Esophagus muscularis mucosa (tissue), 4 donors: ENCODE data around the gene NOD1. TPM values are rescaled to one million over a fixed set of nuclear protein-coding genes. Genes with fewer than 3 reads are reported as not detected.

Experiments used
- DNase-seq: peaks from one replicate; pipeline ENCODE4 v3.0.0-alpha.2; 2017; ENCODE audit errors: extremely low spot score
- H3K27ac ChIP-seq, 4 donors: fragments of 200-600 bp; sonication (generic); replicated peaks in 1 of 4; 1 replicate in 3 of 4; 2 replicates in 1 of 4; pipeline ENCODE4 v1.5.1; 2016 to 2019; ENCODE audit warnings: mild to moderate bottlenecking in 1 of 4
- H3K27me3 ChIP-seq, 4 donors: fragments of 200-600 bp; sonication (generic); one replicate each; pipeline versions ENCODE4 v1.5.1 to v1.6.0; 2016 to 2019
- H3K36me3 ChIP-seq, 4 donors: fragments of 200-600 bp; sonication (generic); one replicate each; pipeline ENCODE4 v1.5.1; 2016 to 2019
- H3K4me1 ChIP-seq, 4 donors: fragments of 200-600 bp; sonication (generic); one replicate each; pipeline ENCODE4 v1.5.1; 2016 to 2019
- H3K4me3 ChIP-seq, 4 donors: fragments of 200-600 bp; sonication (generic); 1 replicate in 2 of 4; 2 replicates in 2 of 4; pipeline ENCODE4 v1.5.1; 2016 to 2019; ENCODE audit warnings: mild to moderate bottlenecking in 4 of 4, moderate library complexity in 1 of 4
- H3K9me3 ChIP-seq, 4 donors: fragments of 200-600 bp; sonication (generic); 1 replicate in 3 of 4; 2 replicates in 1 of 4; pipeline ENCODE4 v1.5.1; 2016 to 2019
- EP300 ChIP-seq: sonication (generic); formaldehyde crosslinking; IDR thresholded peaks from one replicate; pipeline ENCODE4 v1.6.1; 2017; ENCODE audit warnings: antibody characterized with exemption
- POLR2A ChIP-seq: fragments of 450-650 bp; IDR thresholded peaks from one replicate; pipeline ENCODE4 v1.6.1; 2017; ENCODE audit warnings: antibody characterized with exemption, moderate library complexity, mild to moderate bottlenecking, low read depth
- POLR2AphosphoS5 ChIP-seq, 2 donors: sonication (generic); formaldehyde crosslinking; IDR thresholded peaks; one replicate each; pipeline ENCODE4 v1.6.1; 2017; ENCODE audit warnings: antibody characterized with exemption in 2 of 2
- WGBS: methylation state at CpG from one replicate; pipeline ENCODE4 v1.1.5; 2018; 5-methylcytosine and 5-hydroxymethylcytosine counted together
- intact Hi-C: fragments of 100-400 bp; cut with DNase I; formaldehyde crosslinking; loops from one replicate; pipeline ENCODE4 v1.15.1; 2023
- total RNA-seq, 4 donors: library from RNA; depleted of rRNA; stranded (reverse); fragments of >200 nt; gene quantifications; one replicate each; pipeline versions ENCODE4 v1.1.0 to v1.2.1, GENCODE V29; 2016
- TF ChIP-seq, protein P1 (sequence below), 3 experiments: fragments of 200-600 bp in 2 of 3; fragments of 450-650 bp in 1 of 3; sonication (generic) in 2 of 3; IDR thresholded peaks; one replicate each; pipeline ENCODE4 v1.5.1; 2017 to 2019; ENCODE audit warnings: antibody characterized with exemption in 3 of 3, mild to moderate bottlenecking in 2 of 3, moderate library complexity in 1 of 3

The NOD1 gene
- total RNA-seq, 4 donors from 2014 or later, result 11.6 to 22.0 (median 13.0) TPM

DNA sequence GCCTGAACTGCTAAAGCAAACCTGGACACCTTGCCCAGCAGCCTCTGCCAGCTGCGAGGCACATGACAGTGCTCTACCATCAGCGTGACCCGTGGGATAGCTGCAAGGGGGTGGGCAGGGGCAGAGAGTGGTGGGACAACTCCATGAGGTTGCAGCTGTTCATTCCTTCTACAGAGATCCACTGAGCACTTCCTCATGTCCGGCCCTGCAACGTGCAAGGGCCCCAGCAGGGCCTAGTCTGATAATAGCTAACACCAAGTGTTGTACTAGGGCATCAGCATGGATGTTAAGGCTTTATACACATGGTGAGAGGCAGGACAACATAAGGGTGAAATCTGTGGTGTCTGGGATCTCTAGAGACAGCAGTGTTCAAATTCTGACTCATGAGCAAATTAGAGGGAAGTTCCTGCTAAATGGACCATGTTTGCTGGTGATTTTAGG is 14.3 kb downstream of the NOD1 start:
- peak overlapping the region in 2 of 4 donors; percentile 73 to 85 for H3K27ac ChIP-seq

DNA sequence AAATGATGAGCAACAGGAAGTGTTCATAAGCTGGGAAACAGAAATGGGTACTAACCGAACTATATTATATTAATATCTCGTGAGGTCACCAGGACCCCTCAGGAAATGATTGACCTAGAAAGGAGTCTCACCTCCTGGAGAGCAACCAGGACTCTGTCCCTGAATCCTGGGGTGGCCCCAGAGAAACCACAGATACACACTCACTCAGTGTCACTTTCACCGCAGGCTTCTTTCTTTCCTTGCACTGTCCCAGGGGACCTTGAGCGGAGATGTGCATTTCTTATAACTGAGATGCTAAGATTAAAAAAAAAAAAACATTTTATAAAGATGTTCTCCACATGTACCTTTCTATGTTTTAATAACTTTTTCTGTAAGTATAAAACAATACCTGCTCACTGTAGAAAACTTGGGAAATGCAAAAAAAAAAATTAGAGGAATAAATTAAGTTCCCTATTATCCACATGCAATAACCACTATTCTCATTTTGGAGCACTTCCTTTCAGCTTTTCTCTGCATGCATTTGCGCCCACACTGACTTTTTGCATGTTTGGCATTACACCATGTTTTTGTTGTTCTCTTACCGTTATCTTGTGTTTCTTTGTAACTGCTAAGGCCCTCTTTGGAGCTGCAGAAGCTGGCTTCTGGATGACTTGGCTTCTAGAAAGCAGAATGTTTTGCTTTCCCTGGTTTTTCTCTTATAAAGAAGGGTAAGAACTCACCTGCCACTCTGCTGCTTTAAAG is 15.0 kb downstream of the NOD1 start:
- Histone ChIP-seq H3K27me3 (no peaks in the 10 kb centered on the region), H3K27ac (peak overlapping the region in 1 of 4 donors; percentile 85), H3K9me3 (no peaks in the 10 kb centered on the region), H3K4me3 (no peak overlapping the region), H3K36me3 (peaks cover 0 to 9% (median 0%) of the 10 kb centered on the region in 4 donors), H3K4me1 (peaks cover 65 to 86% (median 81%) of the 10 kb centered on the region in 4 donors)
- no peak for DNase-seq
- intact Hi-C loops, result no loop called here
- WGBS, result 69% methylated on average over 6 of the region's 6 CpGs
- TF ChIP-seq EP300 (no peak), POLR2A (no peak), POLR2AphosphoS5 (IDR thresholded peaks at IDR 0.05) (no peak)

More for the DNA sequence above, 14.3 kb downstream of the NOD1 start:
- Histone ChIP-seq H3K27me3 (no peaks in the 10 kb centered on the region), H3K4me1 (peaks cover 66 to 86% (median 81%) of the 10 kb centered on the region in 4 donors), H3K4me3 (no peak overlapping the region), H3K36me3 (peaks cover 0 to 9% (median 0%) of the 10 kb centered on the region in 4 donors), H3K9me3 (no peaks in the 10 kb centered on the region)
- intact Hi-C loops, result no loop called here
- no peak for DNase-seq
- WGBS, result 86% methylated on average over 5 of the region's 5 CpGs
- TF ChIP-seq POLR2AphosphoS5 (IDR thresholded peaks at IDR 0.05), result no peak

DNA sequence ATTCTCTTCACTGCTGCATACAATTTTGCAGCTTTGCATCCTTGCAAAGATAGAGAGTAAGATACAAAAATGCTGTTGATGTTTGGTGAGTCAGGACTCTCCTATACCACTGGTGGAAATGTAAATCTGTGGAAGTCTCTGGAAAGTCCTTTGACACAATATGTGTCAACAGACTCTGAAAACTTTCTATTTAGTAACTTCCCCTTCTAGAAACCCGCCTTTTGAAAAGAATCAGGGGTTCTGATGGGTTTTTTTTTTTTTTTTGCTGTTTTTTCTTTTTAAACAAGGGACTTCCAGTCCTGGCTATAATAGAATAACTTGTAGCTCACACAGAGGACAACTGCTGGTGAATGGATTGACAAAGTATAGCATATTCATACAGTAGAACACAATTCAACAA is 16.4 kb downstream of the NOD1 start:
- Histone ChIP-seq H3K27me3 (no peaks in the 10 kb centered on the region), H3K4me3 (no peak overlapping the region), H3K36me3 (peaks cover 0 to 16% (median 0%) of the 10 kb centered on the region in 4 donors), H3K9me3 (no peaks in the 10 kb centered on the region), H3K4me1 (peaks cover 59 to 85% (median 80%) of the 10 kb centered on the region in 4 donors), H3K27ac (no peak overlapping the region)
- WGBS, result 73% methylated on average over 1 of the region's 1 CpG
- intact Hi-C loops, result no loop called here
- no peak for DNase-seq
- TF ChIP-seq POLR2A, result no peak
- TF ChIP-seq, protein P1, sequence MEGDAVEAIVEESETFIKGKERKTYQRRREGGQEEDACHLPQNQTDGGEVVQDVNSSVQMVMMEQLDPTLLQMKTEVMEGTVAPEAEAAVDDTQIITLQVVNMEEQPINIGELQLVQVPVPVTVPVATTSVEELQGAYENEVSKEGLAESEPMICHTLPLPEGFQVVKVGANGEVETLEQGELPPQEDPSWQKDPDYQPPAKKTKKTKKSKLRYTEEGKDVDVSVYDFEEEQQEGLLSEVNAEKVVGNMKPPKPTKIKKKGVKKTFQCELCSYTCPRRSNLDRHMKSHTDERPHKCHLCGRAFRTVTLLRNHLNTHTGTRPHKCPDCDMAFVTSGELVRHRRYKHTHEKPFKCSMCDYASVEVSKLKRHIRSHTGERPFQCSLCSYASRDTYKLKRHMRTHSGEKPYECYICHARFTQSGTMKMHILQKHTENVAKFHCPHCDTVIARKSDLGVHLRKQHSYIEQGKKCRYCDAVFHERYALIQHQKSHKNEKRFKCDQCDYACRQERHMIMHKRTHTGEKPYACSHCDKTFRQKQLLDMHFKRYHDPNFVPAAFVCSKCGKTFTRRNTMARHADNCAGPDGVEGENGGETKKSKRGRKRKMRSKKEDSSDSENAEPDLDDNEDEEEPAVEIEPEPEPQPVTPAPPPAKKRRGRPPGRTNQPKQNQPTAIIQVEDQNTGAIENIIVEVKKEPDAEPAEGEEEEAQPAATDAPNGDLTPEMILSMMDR (IDR thresholded peaks at IDR 0.05), result no peak
- no peak for TF ChIP-seq POLR2AphosphoS5 (IDR thresholded peaks at IDR 0.05)
- TF ChIP-seq EP300, result no peak

DNA sequence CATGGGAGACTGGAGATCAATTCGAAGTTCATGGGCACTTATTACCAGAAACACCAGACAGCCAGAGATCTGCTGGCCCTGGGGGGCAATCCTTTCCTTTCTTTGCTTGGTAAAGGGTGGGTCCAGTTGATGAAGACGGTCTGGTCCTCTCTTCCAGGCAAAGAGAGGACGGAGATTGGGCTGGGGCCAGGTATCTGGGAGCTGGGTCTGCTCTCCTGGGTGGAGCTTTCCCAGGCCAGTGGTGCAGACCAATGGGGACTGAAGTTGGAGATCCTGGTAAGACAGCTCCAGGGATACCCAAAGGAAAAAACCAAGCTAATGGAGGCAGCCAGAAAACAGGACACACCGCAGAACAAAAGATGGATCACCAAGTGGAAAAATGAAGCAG is 18.3 kb downstream of the NOD1 start:
- Histone ChIP-seq H3K9me3 (no peaks in the 10 kb centered on the region), H3K4me1 (peaks cover 40 to 65% (median 61%) of the 10 kb centered on the region in 4 donors), H3K36me3 (peaks cover 10 to 35% (median 16%) of the 10 kb centered on the region in 4 donors), H3K27me3 (no peaks in the 10 kb centered on the region), H3K27ac (peak overlapping the region; percentile 73 to 80 (median 79)), H3K4me3 (peak overlapping the region in 1 of 4 donors; percentile 40)
- TF ChIP-seq POLR2AphosphoS5 (IDR thresholded peaks at IDR 0.05) (no peak), EP300 (no peak), POLR2A (no peak)
- TF ChIP-seq, protein P1 (IDR thresholded peaks at IDR 0.05), result no peak
- intact Hi-C loops, result no loop called here
- WGBS, result 75% methylated on average over 4 of the region's 4 CpGs
- no peak for DNase-seq

DNA sequence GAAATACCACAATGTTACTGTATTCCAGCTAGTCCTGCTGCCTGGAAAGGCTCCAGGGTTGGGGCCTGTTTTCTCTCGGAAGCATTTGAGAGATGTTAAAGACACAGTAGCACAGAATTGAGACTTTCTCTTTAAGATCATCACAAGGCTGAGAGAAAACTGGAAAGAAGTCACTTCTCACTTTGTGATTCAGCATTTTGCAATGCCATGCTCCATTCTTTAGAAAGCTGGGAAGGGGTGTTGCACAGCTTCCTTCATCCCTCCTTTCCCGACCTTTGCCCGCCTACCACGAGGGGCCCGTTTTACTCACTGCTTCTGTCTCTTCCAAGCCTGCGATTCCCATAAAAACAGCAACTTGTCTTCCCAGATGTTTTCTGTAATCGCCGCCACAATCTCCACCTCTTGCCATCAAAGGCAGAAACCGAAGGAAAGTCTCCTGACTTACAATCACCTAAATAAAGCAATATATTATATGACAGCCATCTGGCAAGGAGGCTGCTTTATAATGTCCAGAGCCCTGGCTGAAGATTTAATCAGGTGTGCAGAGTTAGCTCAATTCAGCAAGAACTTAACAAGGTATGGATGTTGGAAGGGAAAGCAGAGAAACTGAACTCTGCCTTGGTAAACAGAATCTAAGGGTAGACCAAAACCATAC is 18.9 kb downstream of the NOD1 start:
- DNase-seq, result no peak
- H3K9me3 ChIP-seq, result no peaks in the 10 kb centered on the region
- WGBS, result 22% methylated on average over 9 of the region's 9 CpGs
- H3K27me3 ChIP-seq, result no peaks in the 10 kb centered on the region
- TF ChIP-seq POLR2AphosphoS5 (IDR thresholded peaks at IDR 0.05) (peak; percentile 60 to 77), EP300 (peak; percentile 90)
- TF ChIP-seq, protein P1 (IDR thresholded peaks at IDR 0.05), result no peak
- peak overlapping the region; percentile 73 to 80 (median 79) for H3K27ac ChIP-seq
- intact Hi-C loops, result loop anchor here (2.0 kb wide), 1 partner anchor 45 kb away; the partner anchor contains the start of gene GGCT
- peaks cover 36 to 60% (median 56%) of the 10 kb centered on the region in 4 donors for H3K4me1 ChIP-seq
- peaks cover 14 to 40% (median 21%) of the 10 kb centered on the region in 4 donors for H3K36me3 ChIP-seq
- H3K4me3 ChIP-seq, result peak overlapping the region in 3 of 4 donors; percentile 19 to 40 (median 25)
